GM12873 (cell line): ENCODE measurements around the gene CCDC38.

Experiments
- TF ChIP-seq, protein P1 (sequence below): IDR thresholded peaks from 2 replicates; pipeline ENCODE4 v1.5.1; 2012; ENCODE audit warnings: low read depth, mild to moderate bottlenecking, moderate library complexity, low read length, control low read depth; ENCODE audit not compliant: insufficient read depth; ENCODE audit errors: missing control alignments

The CCDC38 gene

DNA sequence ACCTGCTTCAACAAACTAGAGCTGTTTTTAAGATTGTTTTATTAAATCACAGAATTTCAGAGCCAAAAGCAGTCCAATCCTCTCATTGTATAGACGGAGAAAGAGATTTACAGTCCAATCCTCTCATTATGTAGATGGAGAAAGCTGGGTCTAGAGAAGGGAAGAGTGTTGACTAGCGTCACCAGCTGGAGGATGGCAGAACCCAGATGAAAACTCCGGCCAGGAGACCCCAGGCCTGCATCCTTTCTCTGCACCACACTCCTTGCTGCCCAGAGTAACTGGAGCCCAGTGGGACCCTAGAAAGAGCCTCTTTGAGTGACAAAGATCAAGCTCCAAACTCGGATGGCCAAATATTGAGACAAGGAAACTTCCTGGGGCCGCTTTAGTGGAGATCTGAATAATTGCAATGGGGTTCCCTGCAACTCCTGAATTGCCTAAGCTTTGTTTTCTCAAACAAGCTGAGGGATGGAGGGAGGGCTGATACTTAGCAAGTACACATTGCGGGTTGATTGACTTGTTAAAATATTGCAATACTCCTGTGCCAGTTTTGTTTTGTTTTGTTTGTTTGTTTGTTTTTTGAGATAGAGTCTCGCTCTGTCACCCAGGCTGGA lies 13.2 kb upstream of the CCDC38 start:
- TF ChIP-seq, protein P1, sequence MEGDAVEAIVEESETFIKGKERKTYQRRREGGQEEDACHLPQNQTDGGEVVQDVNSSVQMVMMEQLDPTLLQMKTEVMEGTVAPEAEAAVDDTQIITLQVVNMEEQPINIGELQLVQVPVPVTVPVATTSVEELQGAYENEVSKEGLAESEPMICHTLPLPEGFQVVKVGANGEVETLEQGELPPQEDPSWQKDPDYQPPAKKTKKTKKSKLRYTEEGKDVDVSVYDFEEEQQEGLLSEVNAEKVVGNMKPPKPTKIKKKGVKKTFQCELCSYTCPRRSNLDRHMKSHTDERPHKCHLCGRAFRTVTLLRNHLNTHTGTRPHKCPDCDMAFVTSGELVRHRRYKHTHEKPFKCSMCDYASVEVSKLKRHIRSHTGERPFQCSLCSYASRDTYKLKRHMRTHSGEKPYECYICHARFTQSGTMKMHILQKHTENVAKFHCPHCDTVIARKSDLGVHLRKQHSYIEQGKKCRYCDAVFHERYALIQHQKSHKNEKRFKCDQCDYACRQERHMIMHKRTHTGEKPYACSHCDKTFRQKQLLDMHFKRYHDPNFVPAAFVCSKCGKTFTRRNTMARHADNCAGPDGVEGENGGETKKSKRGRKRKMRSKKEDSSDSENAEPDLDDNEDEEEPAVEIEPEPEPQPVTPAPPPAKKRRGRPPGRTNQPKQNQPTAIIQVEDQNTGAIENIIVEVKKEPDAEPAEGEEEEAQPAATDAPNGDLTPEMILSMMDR: no peak

DNA sequence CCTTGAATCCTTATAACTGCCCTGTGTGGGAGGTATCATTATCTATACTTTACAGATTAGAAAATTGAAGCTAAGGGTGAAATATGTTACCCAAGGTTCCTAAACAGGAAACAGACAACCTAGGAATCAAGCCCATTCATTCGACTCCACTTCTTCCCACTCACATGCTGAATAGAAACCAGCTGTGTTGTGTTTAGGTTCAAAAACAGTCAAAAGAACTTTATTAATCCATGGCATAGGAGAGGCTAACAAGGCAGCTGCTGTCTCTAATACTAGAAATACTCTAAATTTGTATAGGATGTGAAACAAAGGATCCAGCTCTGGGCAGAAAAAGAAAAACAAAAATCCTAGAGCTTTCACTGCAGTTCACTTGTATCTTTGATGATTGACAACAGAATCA lies 10.6 kb upstream of the CCDC38 start:
- TF ChIP-seq, protein P1: no peak

DNA sequence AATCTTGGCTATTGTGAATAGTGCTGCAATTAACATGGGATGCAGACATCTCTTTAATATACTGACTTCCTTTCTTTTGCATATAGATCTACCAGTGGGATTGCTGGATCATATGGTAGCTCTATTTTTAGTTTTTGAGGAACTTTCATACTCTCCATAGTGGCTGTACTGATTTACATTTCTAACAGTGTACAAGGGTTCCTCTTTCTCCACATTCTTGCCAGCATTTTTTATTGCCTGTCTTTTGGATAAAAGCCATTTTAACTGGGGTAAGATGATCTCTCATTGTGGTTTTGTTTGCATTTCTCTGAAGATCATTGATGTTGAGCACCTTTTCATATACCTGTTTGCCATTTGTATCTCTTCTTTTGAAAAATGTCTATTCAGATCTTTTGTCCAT lies 9.1 kb upstream of the CCDC38 start:
- TF ChIP-seq, protein P1: no peak

DNA sequence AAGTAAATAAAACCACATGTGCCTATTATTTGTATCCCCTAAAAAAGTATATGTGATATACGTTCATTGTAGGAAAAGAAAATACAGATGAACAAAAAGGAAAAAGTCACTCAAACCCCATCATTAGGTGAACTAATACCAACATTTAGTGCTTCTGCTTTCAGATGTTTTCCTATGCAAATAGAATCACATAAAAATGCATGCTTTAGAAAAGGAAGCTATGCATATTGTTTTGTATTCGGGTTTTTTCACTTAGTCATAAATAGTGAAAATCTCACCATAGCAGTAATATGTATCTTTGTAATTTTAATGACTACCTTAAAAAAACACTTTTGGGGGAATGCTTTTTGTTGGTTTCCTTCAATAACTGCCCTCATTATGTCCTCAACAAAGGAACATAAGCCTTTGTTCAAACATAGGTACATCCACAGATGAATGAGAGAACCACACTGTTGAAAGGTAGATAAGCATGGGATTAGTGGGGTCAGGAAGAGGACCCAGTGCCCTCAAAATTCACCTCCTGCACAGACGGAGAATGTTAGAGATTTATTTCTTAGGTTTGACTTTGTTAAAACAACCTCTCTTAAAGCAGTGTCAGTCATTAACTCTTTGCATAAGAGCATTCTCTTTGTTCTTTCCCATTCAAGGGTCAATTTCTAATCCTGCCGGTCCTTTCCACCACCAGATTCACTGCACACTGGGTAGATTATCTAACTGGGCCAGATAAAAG lies 7.2 kb upstream of the CCDC38 start:
- TF ChIP-seq, protein P1: no peak

DNA sequence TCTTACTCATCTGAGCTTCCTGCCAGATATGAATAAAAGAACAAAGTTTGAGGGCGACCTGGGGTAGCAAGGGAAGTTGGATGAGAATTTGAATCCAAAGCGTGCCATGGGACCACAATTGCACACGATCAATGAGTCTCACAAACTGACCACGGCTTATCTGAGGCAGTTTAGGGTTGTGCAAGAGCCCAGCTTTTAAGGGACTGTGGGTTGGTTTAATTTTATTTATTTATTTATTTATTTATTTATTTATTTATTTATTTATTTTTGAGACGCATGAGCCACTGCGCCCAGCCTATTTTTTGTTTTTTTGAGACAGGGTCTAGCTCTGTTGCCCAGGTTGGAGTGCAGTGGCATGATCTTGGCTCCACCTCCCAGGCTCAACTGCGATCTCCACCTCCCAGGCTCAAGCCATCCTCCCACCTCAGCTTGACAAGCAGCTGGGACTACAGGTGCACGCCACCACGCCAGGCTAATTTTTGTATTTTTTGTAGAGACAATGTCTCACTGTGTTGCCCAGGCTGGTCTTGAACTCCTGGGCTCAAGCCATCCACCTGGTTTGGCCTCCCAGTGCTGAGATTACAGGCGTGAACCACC lies 1.8 kb upstream of the CCDC38 start:
- TF ChIP-seq, protein P1: no peak

DNA sequence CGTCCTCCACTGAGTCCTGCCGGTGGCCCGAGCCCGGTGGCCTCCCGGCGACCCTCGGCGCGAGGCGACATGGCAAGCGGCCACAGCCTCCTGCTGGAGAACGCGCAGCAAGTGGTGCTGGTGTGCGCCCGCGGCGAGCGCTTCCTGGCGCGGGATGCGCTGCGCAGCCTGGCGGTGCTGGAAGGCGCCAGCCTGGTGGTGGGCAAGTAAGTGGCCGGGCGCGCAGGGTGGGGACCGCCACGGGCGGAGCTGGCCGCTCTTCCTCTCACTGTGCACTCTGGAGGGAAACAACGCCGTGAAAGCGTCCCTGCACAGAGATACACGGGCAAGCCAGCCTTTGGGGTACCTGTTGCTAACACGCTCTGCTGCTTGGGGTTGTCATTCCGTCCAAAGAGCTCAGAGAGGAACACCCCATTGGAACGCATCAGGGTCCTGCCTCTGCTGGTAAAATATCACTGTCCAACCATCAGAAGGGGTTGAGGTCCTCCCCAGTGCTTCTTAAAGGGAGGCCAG lies 972 bp upstream of the CCDC38 start, which contains the start of gene AMDHD1:
TSS of gene AMDHD1 (plus strand) at position 2 of the 513 bp plus-strand sequence. CDS start at position 70, 68 bp downstream.
- TF ChIP-seq, protein P1: peak; percentile 31

DNA sequence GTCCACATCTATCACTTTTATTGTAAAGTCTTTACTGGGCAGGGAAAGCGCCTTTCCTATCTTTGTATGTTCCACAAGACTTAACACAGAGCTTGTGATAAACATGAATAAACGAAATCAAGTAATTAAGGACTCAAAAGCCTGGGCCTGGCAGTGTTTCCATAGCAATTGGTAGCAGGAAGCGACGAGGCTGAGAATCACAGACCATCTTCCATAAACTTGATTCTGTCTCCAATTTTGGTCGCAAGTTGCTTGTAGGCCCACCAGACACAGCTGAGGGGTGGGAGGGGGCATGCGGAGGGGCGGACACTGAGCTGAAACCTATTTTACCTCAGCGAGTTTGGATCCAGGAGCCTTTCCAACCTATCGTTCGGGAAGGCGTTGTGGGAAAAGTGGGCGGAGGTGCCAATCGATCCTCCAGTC lies 302 bp downstream of the CCDC38 start:
- TF ChIP-seq, protein P1: no peak
